ENCODE data around the gene KIF4A. TPM values are rescaled to one million over a fixed set of nuclear protein-coding genes. Genes with fewer than 3 reads are reported as not detected.
"Not testable (repeated sequence)": the region's sequence is repeated elsewhere in the genome, so short reads cannot be mapped to it uniquely, and the experiment has no call there.

The KIF4A gene
- total RNA-seq, result 2.7 TPM

- DNase-seq, result peak; percentile 53
Observed at GRCh38 chrX:70289793-70290770, at the start of gene KIF4A, which contains the start of gene PDZD11. TSS of gene KIF4A (plus strand) at chrX:70290104. CDS start at chrX:70290459, 355 bp downstream. TSS of gene PDZD11 (minus strand) at chrX:70289927. CDS start at chrX:70289341, 586 bp downstream.

GRCh38 chrX:70240751-70241150, 49.2 kb upstream of the KIF4A start:
- DNase-seq, result no peak

DNA sequence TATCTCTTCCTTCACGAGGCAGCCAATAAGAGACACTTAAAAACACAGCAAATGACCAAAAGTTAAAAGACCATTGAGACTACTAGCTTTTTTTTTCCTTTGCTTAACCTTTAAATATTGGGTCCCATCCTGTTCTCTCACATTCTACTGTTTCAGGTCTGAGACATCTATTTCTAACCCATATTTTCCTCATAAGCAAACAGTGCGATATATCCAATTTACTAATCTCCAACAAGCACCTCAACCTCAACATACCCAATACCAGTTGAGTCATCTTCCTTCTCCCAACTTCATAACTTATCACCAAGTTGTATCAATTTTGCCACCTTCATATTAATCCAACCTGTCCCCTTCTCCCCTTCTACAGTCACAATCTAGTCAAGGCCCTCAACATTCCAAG, 48.4 kb upstream of the KIF4A start:
- no peak for DNase-seq

- DNase-seq, result not testable (repeated sequence)
Observed at GRCh38 chrX:70243601-70244000, 46.3 kb upstream of the KIF4A start.

- no peak for DNase-seq
Observed at GRCh38 chrX:70244881-70245280, 45.0 kb upstream of the KIF4A start.

DNA sequence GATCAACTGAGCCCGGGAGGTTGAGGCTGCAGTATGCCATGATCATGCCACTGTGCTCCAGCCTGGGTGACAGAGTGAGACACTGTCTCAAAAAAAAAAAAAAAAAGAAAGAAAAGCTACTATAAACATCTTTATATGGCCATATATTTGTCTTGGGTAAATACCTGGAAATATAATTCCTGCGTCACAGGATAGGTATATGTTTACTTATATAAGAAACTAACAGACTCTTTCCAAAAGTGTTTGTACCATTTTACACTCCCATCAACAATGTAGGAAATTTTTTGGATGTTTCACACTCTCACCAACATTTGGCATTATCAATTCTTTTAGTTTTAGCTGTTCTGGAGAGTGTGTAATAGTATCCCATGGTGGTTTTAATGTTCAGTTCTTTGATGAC, 42.7 kb upstream of the KIF4A start:
- DNase-seq, result no peak

DNA sequence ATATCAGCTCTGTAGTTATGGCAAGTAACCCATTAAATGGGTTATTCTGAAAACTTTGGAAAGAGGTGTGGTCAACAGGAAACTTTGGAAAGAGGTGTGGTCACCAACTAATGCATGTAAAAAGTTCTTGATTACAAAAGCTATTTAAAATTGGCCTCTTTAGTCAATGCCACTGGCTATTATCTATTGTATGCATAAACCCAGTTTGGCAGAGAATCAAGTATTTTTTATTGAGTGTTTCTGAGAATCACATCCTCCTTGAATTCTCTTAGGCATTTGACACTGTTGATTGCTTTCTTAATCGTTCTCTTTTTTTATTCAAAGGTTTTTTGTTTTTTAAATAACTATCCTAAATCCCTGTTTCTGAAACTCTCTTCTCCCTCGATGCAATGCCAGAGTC, 37.4 kb upstream of the KIF4A start:
- no peak for DNase-seq

- DNase-seq, result no peak
Observed at GRCh38 chrX:70253377-70254062, 36.4 kb upstream of the KIF4A start.

- no peak for DNase-seq
Observed at GRCh38 chrX:70254063-70254400, 35.9 kb upstream of the KIF4A start.

GRCh38 chrX:70254909-70255308, 35.0 kb upstream of the KIF4A start:
- no peak for DNase-seq

- no peak for DNase-seq
Observed at GRCh38 chrX:70255452-70255851, 34.5 kb upstream of the KIF4A start.

- DNase-seq, result no peak
Observed at GRCh38 chrX:70257423-70258288, 32.2 kb upstream of the KIF4A start.

DNA sequence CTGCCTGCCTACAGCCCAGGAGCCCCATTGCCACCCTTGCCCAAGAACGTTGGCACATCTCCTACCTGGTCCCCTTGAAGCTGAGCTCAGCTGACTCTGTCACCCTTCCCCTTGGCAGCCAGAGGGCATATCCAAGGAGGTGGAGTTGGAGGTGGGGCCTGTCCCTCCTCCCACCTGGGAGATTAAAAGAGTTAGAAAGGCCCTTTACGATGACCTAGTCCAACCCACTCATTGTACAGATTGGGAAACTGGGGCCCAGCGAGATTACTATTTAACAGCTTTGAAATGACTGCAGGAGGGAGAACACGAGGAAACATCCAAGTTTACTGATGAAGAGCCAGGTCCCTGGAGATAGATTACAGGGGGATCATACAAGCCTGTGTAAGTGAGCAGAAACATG, 29.8 kb upstream of the KIF4A start, which contains the start of gene P2RY4:
Gene P2RY4 (minus strand): TSS at position 101 of the 400 bp plus-strand sequence. CDS start 580 bp downstream, outside the sequence.
- DNase-seq, result no peak

DNA sequence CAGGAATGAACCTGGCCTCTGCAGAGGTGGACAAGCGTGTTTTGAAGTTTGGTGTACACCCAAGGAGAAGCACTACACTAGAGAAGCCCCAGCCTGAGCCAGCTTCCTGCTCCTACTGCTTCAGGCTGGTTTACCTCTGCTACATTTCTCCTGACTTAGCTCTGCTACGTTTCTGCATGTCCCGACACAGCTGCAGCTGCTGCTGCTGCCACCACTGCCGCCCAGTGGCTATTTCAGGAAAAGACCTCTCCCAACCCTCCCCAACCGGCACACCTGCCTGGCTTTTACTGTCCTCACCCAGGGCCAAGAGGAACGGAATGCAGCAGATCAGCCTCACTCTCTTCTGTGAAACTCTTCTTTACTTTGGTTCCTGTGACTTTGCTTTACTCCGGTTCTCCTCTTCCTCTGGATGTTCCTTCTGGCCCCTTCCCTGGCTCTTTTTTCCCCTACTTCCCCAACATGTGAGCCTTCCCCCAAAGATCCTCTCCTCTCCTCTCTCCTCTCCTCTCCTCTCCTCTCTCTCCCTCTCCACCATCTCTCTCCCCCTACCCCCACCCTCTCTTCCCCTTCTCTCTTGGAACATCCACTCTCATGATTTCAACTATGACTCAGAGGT, 26.8 kb upstream of the KIF4A start:
- no peak for DNase-seq

DNA sequence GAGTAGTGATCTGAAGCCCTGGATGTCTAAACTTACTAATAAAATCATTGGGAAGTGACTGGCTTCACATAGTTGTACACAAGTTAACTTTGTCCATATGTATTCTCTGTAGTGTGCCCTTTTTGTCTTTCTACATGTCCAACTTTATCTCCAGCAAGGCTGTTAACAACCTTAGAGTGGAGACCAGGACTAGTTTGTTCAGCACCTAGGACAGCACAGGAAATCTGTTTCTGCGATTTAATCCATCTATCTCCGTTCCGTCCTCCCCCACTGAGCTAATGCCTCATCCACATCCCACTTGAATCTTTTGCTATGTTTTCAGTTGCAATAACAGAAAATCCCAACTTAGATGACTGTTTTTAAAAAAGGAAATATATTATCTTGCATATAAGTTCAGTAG, 25.1 kb upstream of the KIF4A start:
- DNase-seq, result no peak

DNA sequence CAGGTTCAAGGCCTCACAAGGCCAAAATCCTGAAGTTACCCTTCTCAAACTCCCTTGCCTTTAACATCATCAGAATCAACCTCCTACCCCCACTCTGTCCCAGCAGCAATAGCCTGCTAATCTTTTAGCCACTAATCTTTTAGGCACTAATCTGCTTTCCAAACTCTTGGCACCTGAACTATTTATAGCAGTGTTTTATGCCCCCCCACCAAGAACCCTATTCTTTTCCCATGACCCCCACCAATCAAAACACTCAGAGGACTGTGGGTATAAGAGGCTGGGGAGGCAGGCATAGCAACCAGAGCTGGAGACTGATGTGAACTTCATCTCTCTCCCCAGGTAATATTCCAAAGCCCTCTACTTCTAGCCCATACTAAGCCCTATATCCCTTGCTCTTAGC, 21.9 kb upstream of the KIF4A start, which contains the start of gene ARR3:
Gene ARR3 (plus strand): TSS at position 301 of the 400 bp plus-strand sequence. CDS start 1,052 bp downstream, outside the sequence.
- DNase-seq, result no peak

GRCh38 chrX:70274029-70274428, 15.9 kb upstream of the KIF4A start:
- DNase-seq, result not testable (repeated sequence)

- no peak for DNase-seq
Observed at GRCh38 chrX:70279081-70279480, 10.8 kb upstream of the KIF4A start.

- DNase-seq, result no peak
Observed at GRCh38 chrX:70280573-70280972, 9.3 kb upstream of the KIF4A start.

DNA sequence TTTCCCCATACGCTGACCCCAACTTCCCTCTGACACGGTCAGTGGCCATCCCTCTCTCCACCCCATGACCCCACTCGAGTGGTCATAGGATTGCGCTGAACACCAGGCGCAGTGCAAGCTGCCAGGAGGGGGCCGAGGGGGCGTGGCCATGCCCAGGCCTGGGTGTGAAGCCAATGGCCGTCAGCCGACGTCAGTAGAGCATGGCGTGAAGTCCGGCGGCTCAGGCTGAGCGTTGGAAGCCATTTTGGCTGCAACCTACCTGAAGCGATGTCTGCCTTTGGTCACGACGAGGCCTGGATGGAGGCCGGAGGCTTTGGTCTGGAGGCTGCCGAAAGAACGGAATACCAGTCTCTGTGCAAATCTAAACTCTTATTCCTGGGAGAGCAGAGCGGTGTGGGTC, 8.0 kb upstream of the KIF4A start, which contains the start of gene RAB41:
Gene RAB41 (plus strand): TSS at position 222 of the 400 bp plus-strand sequence. CDS start 46 bp downstream, at position 268.
- no peak for DNase-seq

DNA sequence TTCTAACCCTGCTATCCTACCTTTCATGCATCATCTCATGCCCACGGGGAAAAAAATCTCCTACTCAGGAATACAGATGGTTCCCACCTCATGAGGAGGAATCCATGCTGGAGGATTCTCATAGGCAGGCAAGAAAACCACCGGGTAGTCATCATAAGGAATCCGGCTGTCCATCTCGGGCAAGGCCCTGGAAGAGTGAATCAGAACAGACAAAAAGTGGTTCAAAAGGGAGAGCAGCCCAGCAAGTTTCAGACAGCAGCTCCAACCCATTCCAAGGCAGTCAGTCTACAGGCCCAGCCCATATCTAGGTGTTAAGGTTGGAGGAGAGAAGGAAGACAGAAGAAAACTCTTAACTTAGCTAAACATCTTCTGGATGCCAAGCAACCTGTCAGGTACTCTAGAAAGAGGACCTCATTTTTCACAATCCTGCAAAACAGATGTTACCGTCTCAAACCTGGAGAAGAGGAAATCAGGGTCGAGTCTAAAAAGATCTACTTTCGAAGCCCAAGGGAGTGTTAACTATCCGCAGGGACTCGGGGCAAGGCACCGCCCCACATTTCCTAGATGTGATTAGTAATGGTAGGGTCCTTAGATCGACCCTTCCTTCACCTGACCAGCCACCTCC, 624 bp upstream of the KIF4A start:
- no peak for DNase-seq
